Measurements from ENCODE around the gene TYROBP. TPM values are rescaled to one million over a fixed set of nuclear protein-coding genes. Genes with fewer than 3 reads are reported as not detected.

Gene TYROBP
- total and polyA plus RNA-seq, 7 donors = 71.5 to 211 (median 125) TPM

DNA sequence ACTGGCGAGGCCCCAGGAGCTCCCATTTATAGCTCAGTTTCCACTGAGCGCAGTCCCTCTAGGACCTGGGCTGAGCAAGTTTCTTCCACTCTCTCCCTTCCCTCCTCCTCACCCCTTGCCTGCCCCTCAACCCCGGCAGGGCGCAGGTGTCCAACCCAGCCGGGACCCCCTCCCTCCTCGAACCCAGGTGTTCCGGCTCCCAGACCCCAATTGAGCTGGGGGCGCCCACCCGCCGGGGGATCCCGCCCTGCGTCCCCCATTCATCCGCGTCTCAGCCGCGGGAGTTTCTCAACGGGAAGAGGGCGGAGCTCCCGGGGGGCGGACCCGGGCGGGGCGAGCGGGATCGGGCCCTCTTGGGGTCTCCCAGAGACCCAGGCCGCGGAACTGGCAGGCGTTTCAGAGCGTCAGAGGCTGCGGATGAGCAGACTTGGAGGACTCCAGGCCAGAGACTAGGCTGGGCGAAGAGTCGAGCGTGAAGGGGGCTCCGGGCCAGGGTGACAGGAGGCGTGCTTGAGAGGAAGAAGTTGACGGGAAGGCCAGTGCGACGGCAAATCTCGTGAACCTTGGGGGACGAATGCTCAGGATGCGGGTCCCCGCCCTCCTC is 51.4 kb downstream of the TYROBP start, which contains the start of gene KIRREL2:
KIRREL2 (plus strand) TSS at position 366 of the 604 bp plus-strand sequence; CDS start at position 575, 209 bp downstream.
- TF ChIP-seq POLR2A (IDR thresholded peaks at IDR 0.05) (no peak), POLR2AphosphoS5 (IDR thresholded peaks at IDR 0.05) (no peak), EP300 (IDR thresholded peaks at IDR 0.05) (no peak)
- TF ChIP-seq, protein P1, sequence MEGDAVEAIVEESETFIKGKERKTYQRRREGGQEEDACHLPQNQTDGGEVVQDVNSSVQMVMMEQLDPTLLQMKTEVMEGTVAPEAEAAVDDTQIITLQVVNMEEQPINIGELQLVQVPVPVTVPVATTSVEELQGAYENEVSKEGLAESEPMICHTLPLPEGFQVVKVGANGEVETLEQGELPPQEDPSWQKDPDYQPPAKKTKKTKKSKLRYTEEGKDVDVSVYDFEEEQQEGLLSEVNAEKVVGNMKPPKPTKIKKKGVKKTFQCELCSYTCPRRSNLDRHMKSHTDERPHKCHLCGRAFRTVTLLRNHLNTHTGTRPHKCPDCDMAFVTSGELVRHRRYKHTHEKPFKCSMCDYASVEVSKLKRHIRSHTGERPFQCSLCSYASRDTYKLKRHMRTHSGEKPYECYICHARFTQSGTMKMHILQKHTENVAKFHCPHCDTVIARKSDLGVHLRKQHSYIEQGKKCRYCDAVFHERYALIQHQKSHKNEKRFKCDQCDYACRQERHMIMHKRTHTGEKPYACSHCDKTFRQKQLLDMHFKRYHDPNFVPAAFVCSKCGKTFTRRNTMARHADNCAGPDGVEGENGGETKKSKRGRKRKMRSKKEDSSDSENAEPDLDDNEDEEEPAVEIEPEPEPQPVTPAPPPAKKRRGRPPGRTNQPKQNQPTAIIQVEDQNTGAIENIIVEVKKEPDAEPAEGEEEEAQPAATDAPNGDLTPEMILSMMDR (IDR thresholded peaks at IDR 0.05) = no peak
- Histone ChIP-seq H3K9me3 (no peaks in the 10 kb centered on the region), H3K27me3 (peaks cover 14 to 98% (median 77%) of the 10 kb centered on the region in 3 donors), H3K27ac (no peak within 1 kb of the TSS), H3K4me3 (peak within 1 kb of the TSS; percentile 16 to 46 (median 32)), H3K36me3 (no peaks in the 10 kb centered on the region), H3K4me1 (peaks cover 0 to 17% (median 14%) of the 10 kb centered on the region in 4 donors)
- DNase-seq = no peak
- WGBS, 2 donors = 1 to 2% methylated on average over 42 of the region's 42 CpGs
- intact Hi-C loops (cut with DNase I) = no loop called here

Small RNA genes lying within 50 kb of the gene (small RNA-seq; reads per million reads assigned to genes)
- gene AF038458.1 (0 reads per million in 3 donors), gene RN7SL402P (0 reads per million in 3 donors)

Other genes with a start within 250 kb of the TYROBP start
- gene UPK1A, start 241.8 kb downstream of the TYROBP start, total RNA-seq = under 1 TPM in 1 of 4 donors, not detected in 3; 0.55 TPM
- gene UPK1A, start 241.8 kb downstream of the TYROBP start, polyA plus RNA-seq = not detected
- gene ZBTB32, start 203.7 kb downstream of the TYROBP start, total RNA-seq = not detected
- 1 to 10 TPM in 1 of 3 donors, not detected in 2; 3.1 TPM for gene ZBTB32, start 203.7 kb downstream of the TYROBP start, polyA plus RNA-seq
- 10 to 100 TPM in 3 of 4 donors, 1 to 10 TPM in 1; 6.4 to 27.3 (median 15.3) TPM for gene KMT2B, start 190.3 kb downstream of the TYROBP start, total RNA-seq
- 10 to 100 TPM in 2 of 3 donors, 1 to 10 TPM in 1; 7.4 to 32.2 (median 12.0) TPM for gene KMT2B, start 190.3 kb downstream of the TYROBP start, polyA plus RNA-seq
- 10 to 100 TPM in 2 of 4 donors, 1 to 10 TPM in 2; 2.5 to 12.2 (median 8.6) TPM for gene IGFLR1, start 165.8 kb downstream of the TYROBP start, total RNA-seq
- gene IGFLR1, start 165.8 kb downstream of the TYROBP start, polyA plus RNA-seq = 10 to 100 TPM in 1 of 3 donors, 1 to 10 TPM in 2; 3.7 to 25.0 (median 9.0) TPM
- gene U2AF1L4, start 162.9 kb downstream of the TYROBP start, total RNA-seq = 10 to 100 TPM; 16.3 to 53.5 (median 27.9) TPM
- 10 to 100 TPM; 12.7 to 23.4 (median 16.0) TPM for gene U2AF1L4, start 162.9 kb downstream of the TYROBP start, polyA plus RNA-seq
- gene PSENEN, start 162.6 kb downstream of the TYROBP start, total RNA-seq = 10 to 100 TPM; 27.8 to 44.9 (median 36.6) TPM
- 10 to 100 TPM; 48.0 to 72.3 (median 59.4) TPM for gene PSENEN, start 162.6 kb downstream of the TYROBP start, polyA plus RNA-seq
- gene LIN37, start 159.7 kb downstream of the TYROBP start, total RNA-seq = 10 to 100 TPM; 12.5 to 19.1 (median 15.9) TPM
- gene LIN37, start 159.7 kb downstream of the TYROBP start, polyA plus RNA-seq = 10 to 100 TPM in 2 of 3 donors, 1 to 10 TPM in 1; 8.4 to 13.6 (median 11.3) TPM
- 100 to 1,000 TPM in 3 of 4 donors, 10 to 100 TPM in 1; 59.4 to 275 (median 154) TPM for gene HSPB6, start 151.3 kb downstream of the TYROBP start, total RNA-seq
- gene HSPB6, start 151.3 kb downstream of the TYROBP start, polyA plus RNA-seq = 10 to 100 TPM in 2 of 3 donors, 1 to 10 TPM in 1; 4.4 to 36.6 (median 35.9) TPM
- gene PROSER3, start 150.1 kb downstream of the TYROBP start, total RNA-seq = 1 to 10 TPM; 2.9 to 6.1 (median 5.2) TPM
- 10 to 100 TPM in 1 of 3 donors, 1 to 10 TPM in 2; 2.4 to 16.5 (median 3.5) TPM for gene PROSER3, start 150.1 kb downstream of the TYROBP start, polyA plus RNA-seq
- 10 to 100 TPM in 2 of 4 donors, 1 to 10 TPM in 2; 4.4 to 11.9 (median 8.5) TPM for gene ARHGAP33, start 132.7 kb downstream of the TYROBP start, total RNA-seq
- gene ARHGAP33, start 132.7 kb downstream of the TYROBP start, polyA plus RNA-seq = 10 to 100 TPM in 1 of 3 donors, 1 to 10 TPM in 1, under 1 TPM in 1; 0.60 to 10.6 (median 1.2) TPM
- gene PRODH2, start 95.5 kb downstream of the TYROBP start, total RNA-seq = not detected
- gene PRODH2, start 95.5 kb downstream of the TYROBP start, polyA plus RNA-seq = not detected
- gene NPHS1, start 55.8 kb downstream of the TYROBP start, total RNA-seq = not detected
- gene NPHS1, start 55.8 kb downstream of the TYROBP start, polyA plus RNA-seq = under 1 TPM in 2 of 3 donors, not detected in 1; under 0.01 to 0.35 TPM
- gene KIRREL2, start 51.4 kb downstream of the TYROBP start, total RNA-seq = under 1 TPM in 1 of 4 donors, not detected in 3; 0.16 TPM
- gene KIRREL2, start 51.4 kb downstream of the TYROBP start, polyA plus RNA-seq = under 1 TPM in 2 of 3 donors, not detected in 1; under 0.01 to 0.34 TPM
- gene APLP1, start 39.7 kb downstream of the TYROBP start, total RNA-seq = 10 to 100 TPM in 1 of 4 donors, 1 to 10 TPM in 3; 3.6 to 11.3 (median 7.0) TPM
- gene APLP1, start 39.7 kb downstream of the TYROBP start, polyA plus RNA-seq = 1 to 10 TPM in 1 of 3 donors, not detected in 2; 4.4 TPM
- 1 to 10 TPM; 2.5 to 7.8 (median 6.6) TPM for gene NFKBID, start 7.8 kb downstream of the TYROBP start, total RNA-seq
- 1 to 10 TPM; 1.2 to 9.6 (median 4.4) TPM for gene NFKBID, start 7.8 kb downstream of the TYROBP start, polyA plus RNA-seq
- 1 to 10 TPM in 3 of 4 donors, not detected in 1; 3.5 to 5.8 (median 3.9) TPM for gene HCST, start 5.8 kb downstream of the TYROBP start, total RNA-seq
- gene HCST, start 5.8 kb downstream of the TYROBP start, polyA plus RNA-seq = 10 to 100 TPM in 2 of 3 donors, 1 to 10 TPM in 1; 2.4 to 36.1 (median 13.9) TPM
- 1 to 10 TPM; 4.6 to 7.2 (median 6.6) TPM for gene LRFN3, start 28.1 kb upstream of the TYROBP start, total RNA-seq
- gene LRFN3, start 28.1 kb upstream of the TYROBP start, polyA plus RNA-seq = 1 to 10 TPM; 5.3 to 9.7 (median 6.0) TPM
- gene SDHAF1, start 86.9 kb upstream of the TYROBP start, total RNA-seq = 100 to 1,000 TPM in 1 of 4 donors, 10 to 100 TPM in 3; 56.2 to 135 (median 68.9) TPM
- 10 to 100 TPM; 19.2 to 28.2 (median 24.0) TPM for gene SDHAF1, start 86.9 kb upstream of the TYROBP start, polyA plus RNA-seq
- under 1 TPM; 0.28 to 0.82 (median 0.76) TPM for gene SYNE4, start 100.5 kb upstream of the TYROBP start, total RNA-seq
- 1 to 10 TPM; 3.9 to 7.8 (median 6.0) TPM for gene SYNE4, start 100.5 kb upstream of the TYROBP start, polyA plus RNA-seq
- 10 to 100 TPM; 19.9 to 31.7 (median 26.6) TPM for gene ALKBH6, start 105.9 kb upstream of the TYROBP start, total RNA-seq
- gene ALKBH6, start 105.9 kb upstream of the TYROBP start, polyA plus RNA-seq = 10 to 100 TPM; 12.0 to 24.4 (median 12.5) TPM
- 10 to 100 TPM; 22.5 to 53.7 (median 28.3) TPM for gene CLIP3, start 124.6 kb upstream of the TYROBP start, total RNA-seq
- gene CLIP3, start 124.6 kb upstream of the TYROBP start, polyA plus RNA-seq = 1 to 10 TPM; 1.2 to 9.7 (median 6.0) TPM
- gene THAP8, start 146.0 kb upstream of the TYROBP start, total RNA-seq = 10 to 100 TPM; 12.6 to 23.9 (median 18.9) TPM
- gene THAP8, start 146.0 kb upstream of the TYROBP start, polyA plus RNA-seq = 1 to 10 TPM; 5.8 to 9.0 (median 6.5) TPM
- 1 to 10 TPM in 1 of 4 donors, under 1 TPM in 3; 0.16 to 1.1 (median 0.32) TPM for gene WDR62, start 146.6 kb upstream of the TYROBP start, total RNA-seq
- 1 to 10 TPM in 1 of 3 donors, under 1 TPM in 2; under 0.01 to 6.8 (median 0.69) TPM for gene WDR62, start 146.6 kb upstream of the TYROBP start, polyA plus RNA-seq
- gene OVOL3, start 202.8 kb upstream of the TYROBP start, total RNA-seq = not detected
- not detected for gene OVOL3, start 202.8 kb upstream of the TYROBP start, polyA plus RNA-seq
- 100 to 1,000 TPM in 1 of 4 donors, 10 to 100 TPM in 3; 39.9 to 118 (median 83.5) TPM for gene POLR2I, start 206.6 kb upstream of the TYROBP start, total RNA-seq
- 10 to 100 TPM; 46.7 to 96.1 (median 52.0) TPM for gene POLR2I, start 206.6 kb upstream of the TYROBP start, polyA plus RNA-seq
- gene TBCB, start 207.2 kb upstream of the TYROBP start, total RNA-seq = 100 to 1,000 TPM; 109 to 162 (median 153) TPM
- 100 to 1,000 TPM; 117 to 133 (median 125) TPM for gene TBCB, start 207.2 kb upstream of the TYROBP start, polyA plus RNA-seq
- gene CAPNS1, start 231.8 kb upstream of the TYROBP start, total RNA-seq = 100 to 1,000 TPM; 101 to 116 (median 104) TPM
- gene CAPNS1, start 231.8 kb upstream of the TYROBP start, polyA plus RNA-seq = 100 to 1,000 TPM; 656 to 938 (median 931) TPM
- 10 to 100 TPM; 43.0 to 88.5 (median 72.4) TPM for gene COX7A1, start 244.2 kb upstream of the TYROBP start, total RNA-seq
- gene COX7A1, start 244.2 kb upstream of the TYROBP start, polyA plus RNA-seq = 10 to 100 TPM; 11.3 to 27.0 (median 11.4) TPM